Fibroblast of villous mesenchyme (primary cell): ENCODE data around the gene TACSTD2. TPM values are rescaled to one million over a fixed set of nuclear protein-coding genes. Genes with fewer than 3 reads are reported as not detected.
"Not testable (repeated sequence)": the region's sequence is repeated elsewhere in the genome, so short reads cannot be mapped to it uniquely, and the experiment has no call there.

Experiments used
- DNase-seq: peaks from one replicate; pipeline ENCODE4 v3.0.0-alpha.2; 2010; ENCODE audit warnings: low read depth
- H3K4me3 ChIP-seq: 2 replicates; pipeline ENCODE4 v1.5.1; 2011; ENCODE audit warnings: low read depth, mild to moderate bottlenecking, low read length
- total RNA-seq: library from RNA; depleted of rRNA; stranded (reverse); fragments of >200 nt; gene quantifications from 2 replicates; pipeline ENCODE4 v1.2.3, GENCODE V29; 2012
- TF ChIP-seq, protein P1 (sequence below): IDR thresholded peaks from 2 replicates; pipeline ENCODE4 v1.5.1; 2012; ENCODE audit warnings: low read depth, mild to moderate bottlenecking, low read length; ENCODE audit not compliant: insufficient read depth

Gene TACSTD2
- total RNA-seq, 1 donor, result 17.7 TPM

GRCh38 chr1:58583496-58583895 lies 6.4 kb upstream of the TACSTD2 start:
- DNase-seq, result no peak
- TF ChIP-seq, protein P1, sequence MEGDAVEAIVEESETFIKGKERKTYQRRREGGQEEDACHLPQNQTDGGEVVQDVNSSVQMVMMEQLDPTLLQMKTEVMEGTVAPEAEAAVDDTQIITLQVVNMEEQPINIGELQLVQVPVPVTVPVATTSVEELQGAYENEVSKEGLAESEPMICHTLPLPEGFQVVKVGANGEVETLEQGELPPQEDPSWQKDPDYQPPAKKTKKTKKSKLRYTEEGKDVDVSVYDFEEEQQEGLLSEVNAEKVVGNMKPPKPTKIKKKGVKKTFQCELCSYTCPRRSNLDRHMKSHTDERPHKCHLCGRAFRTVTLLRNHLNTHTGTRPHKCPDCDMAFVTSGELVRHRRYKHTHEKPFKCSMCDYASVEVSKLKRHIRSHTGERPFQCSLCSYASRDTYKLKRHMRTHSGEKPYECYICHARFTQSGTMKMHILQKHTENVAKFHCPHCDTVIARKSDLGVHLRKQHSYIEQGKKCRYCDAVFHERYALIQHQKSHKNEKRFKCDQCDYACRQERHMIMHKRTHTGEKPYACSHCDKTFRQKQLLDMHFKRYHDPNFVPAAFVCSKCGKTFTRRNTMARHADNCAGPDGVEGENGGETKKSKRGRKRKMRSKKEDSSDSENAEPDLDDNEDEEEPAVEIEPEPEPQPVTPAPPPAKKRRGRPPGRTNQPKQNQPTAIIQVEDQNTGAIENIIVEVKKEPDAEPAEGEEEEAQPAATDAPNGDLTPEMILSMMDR, result no peak
- H3K4me3 ChIP-seq, result no peak overlapping the region

GRCh38 chr1:58582143-58582542 lies 5.1 kb upstream of the TACSTD2 start:
- H3K4me3 ChIP-seq, DNase-seq: not testable (repeated sequence)

DNA sequence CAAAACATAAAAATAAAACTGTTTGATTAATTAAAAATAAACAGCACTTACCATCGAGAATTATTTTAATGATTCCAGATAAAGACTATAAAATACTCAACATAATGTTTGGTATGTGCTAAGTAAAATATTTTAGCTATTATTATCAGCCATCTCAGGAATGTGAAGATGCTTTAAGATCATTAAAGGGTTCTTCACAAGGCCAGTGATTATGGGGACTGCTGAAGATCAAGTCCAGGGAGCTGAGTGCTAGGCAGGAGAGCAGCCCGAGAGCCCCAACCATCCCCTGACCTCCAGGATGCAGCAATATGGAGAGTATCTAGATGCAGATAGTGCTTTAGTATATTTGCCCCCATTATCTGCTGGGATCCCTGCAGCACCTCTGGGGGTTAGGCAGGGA lies 4.6 kb upstream of the TACSTD2 start:
- no peak for DNase-seq
- TF ChIP-seq, protein P1, result no peak
- no peak overlapping the region for H3K4me3 ChIP-seq

GRCh38 chr1:58580186-58580585 lies 3.1 kb upstream of the TACSTD2 start:
- TF ChIP-seq, protein P1, result no peak
- peak; percentile 50 for DNase-seq
- H3K4me3 ChIP-seq, result no peak overlapping the region

DNA sequence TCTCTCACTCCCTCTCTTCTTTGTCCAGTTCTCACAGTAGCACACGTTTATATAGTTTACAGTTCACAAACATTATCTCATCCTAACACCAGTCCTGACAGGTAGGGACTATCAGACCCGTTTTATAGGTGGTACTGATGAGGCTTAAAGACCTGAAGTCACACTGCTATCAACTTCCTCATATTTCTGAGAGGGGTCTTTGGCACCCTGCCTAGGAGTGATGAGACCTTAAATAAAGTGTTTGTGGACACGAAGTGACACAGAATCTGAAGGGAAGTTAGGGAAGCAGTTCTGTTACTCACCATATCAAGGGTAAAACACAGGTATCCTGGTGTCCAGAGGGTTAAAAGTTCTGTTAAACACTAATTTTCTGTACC lies 590 bp upstream of the TACSTD2 start:
- no peak for DNase-seq
- no peak overlapping the region for H3K4me3 ChIP-seq
- TF ChIP-seq, protein P1, result no peak

- TF ChIP-seq, protein P1, result no peak
- H3K4me3 ChIP-seq, result peak overlapping the region; percentile 16
- DNase-seq, result no peak
Measured at GRCh38 chr1:58576325-58576726, 726 bp downstream of the TACSTD2 start.

- peak overlapping the region; percentile 4 for H3K4me3 ChIP-seq
- TF ChIP-seq, protein P1, result no peak
Measured at GRCh38 chr1:58575551-58576324, 1.3 kb downstream of the TACSTD2 start.

More at GRCh38 chr1:58575551-58576324, 1.3 kb downstream of the TACSTD2 start:
- no peak for DNase-seq
